CD4-positive, alpha-beta T cell treated with Interleukin-6 for 4 hours (primary cell): Measurements from ENCODE around the gene HSPA13.
"Not testable (repeated sequence)": the region's sequence is repeated elsewhere in the genome, so short reads cannot be mapped to it uniquely, and the experiment has no call there.

Experiments
- DNase-seq: peaks from one replicate; pipeline ENCODE4 v3.0.0-alpha.2; 2020; ENCODE audit warnings: mixed read lengths

Gene HSPA13, protein sequence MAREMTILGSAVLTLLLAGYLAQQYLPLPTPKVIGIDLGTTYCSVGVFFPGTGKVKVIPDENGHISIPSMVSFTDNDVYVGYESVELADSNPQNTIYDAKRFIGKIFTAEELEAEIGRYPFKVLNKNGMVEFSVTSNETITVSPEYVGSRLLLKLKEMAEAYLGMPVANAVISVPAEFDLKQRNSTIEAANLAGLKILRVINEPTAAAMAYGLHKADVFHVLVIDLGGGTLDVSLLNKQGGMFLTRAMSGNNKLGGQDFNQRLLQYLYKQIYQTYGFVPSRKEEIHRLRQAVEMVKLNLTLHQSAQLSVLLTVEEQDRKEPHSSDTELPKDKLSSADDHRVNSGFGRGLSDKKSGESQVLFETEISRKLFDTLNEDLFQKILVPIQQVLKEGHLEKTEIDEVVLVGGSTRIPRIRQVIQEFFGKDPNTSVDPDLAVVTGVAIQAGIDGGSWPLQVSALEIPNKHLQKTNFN

DNA sequence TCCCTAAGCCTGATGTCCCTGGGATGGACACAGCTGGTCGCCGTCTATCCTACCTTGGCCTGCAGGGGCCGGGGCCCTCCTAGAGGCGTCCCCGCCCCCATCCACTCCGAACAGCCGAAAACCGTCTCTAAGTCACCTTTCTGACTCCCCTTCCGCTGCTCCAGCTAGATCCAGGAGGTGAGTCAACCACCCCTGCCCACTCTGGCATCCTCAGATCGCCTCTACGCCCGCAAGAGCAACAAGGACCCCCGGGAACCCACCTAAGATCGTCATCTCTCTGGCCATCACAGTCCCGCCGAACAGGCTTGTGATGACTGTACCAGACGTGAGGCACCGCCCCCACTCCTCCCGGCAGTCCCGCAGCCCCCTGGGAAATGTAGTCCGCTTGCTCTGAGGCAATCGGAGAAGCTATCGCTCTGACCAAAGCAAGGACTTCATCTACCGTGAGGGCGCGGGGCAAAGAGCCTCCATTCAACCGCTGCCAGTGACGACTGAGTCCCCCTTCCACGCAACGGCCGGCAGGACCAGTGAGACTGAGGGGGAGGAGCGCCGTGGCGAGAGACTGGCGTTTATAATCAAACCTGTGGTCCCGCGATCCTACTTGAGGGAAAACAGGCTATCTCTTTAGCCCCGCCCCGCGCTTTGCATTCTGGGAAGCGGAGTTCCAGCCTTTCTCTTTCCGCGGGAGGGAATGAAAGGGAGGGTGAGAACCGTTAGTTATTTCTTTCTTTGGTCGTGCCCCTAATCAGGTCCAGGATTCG lies at the start of gene HSPA13:
TSS of gene HSPA13 (minus strand) at position 312 of the 761 bp plus-strand sequence. CDS start at position 285, 27 bp downstream.
- peak; percentile 99 for DNase-seq

DNA sequence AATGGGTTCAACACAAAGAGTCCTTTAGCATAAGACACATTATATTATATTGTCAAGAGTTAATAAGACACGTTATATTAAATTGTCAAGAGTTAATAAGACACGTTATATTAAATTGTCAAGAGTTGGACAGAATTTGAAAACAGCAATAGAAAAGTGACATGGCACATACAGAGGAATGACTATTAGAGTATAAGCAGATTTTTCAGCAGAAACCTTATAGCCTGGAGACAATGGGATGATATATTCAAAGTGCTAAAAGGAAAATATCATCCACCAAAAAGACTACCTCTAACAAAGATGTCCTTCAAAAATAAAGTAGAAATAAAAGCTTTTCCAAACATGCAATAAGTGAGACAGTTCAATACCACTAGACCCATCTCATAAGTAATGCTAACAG lies 36.0 kb upstream of the HSPA13 start:
- DNase-seq = no peak

DNA sequence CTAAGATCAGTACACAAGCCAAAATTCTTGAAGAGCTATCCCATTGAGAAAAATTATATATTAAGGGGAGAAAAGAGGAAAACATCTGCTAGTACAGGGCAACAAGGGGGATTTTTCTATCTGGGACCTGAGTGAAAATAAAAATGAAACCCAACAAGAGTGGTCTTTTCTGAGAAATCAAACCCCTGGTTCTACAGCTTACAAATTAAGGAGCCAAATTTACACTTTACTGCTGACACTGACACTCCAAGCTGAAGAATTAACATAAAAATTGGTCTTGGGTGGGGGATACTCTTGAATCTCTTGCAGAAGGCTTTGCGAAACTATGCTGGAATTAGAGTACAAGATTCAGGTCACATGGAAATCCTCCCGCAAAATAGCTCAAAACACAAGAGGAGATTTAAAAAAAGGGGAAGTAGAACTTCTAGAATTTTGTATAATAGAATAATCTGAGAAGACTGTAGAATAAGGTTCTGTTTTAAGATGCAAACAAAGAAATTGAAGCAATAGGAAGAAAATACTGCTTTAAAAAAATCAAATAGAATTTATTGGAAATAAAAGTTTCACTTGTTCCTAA lies 32.1 kb upstream of the HSPA13 start:
- DNase-seq = no peak

DNA sequence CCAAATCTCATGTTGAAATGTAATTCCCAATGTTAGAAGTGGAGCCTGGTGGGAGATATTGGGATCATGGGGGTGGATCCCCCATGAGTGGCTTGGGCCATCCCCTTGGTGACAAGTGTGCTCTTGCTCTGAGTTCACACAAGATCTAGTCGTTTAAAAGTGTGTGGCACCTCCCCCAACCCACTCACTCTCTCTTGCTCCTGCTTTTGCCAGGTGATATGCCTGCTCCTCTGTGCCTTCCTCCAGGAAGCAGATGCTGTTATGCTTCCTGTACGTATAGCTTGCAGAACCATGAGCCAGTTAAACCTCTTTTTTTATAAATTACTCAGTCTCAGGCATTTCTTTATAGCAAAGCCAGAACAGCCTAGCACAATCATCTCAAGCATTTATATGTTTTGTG lies 23.0 kb upstream of the HSPA13 start:
- no peak for DNase-seq

DNA sequence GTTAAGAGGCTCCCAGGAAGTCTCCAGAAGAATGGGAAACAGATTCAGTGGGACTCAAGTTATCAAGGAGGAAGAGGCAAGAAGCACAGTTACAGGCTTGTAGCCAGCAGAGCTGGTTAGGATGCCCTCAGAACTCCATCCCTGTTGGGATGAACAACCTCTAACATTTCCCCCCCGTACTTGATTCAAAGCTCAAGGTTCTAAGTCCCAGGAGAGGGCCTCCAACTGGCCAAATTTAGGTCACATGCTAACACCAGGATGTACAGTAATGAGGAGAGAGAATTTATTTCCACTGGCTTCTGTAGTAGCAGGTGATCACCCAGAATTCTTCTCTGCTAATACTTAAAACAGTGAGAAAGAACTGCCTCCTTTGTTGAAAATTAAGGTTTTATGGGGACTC lies 22.3 kb upstream of the HSPA13 start:
- no peak for DNase-seq

DNA sequence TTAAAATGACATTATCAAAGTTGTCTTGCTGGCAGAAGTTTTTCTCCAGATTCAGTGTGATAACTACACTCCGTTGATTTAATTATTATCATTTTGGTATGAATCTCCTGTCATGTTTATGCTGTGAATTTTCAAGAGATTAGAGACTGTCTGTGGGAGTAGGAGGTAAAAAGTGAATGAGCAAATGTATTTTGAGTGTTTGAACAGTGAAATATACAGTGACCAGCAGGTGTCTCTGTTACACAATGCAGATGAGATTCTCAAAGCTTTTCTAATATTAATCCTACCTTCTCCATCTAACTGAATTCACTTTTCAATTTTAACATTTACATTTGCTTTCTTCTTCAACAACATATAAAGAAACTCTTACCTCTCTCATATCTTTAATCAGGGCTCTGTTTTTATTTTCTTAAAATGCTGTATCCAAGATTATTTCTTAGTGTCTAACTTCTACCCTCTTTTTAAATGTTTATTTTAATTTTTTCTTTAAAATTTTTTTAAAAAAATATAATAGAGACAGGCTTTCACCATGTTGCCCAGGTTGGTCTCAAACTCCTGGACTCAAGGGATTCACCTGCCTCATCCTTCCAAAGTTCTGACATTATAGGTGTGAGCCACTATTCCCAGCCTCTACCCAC lies 20.9 kb upstream of the HSPA13 start:
- DNase-seq = peak; percentile 3

DNA sequence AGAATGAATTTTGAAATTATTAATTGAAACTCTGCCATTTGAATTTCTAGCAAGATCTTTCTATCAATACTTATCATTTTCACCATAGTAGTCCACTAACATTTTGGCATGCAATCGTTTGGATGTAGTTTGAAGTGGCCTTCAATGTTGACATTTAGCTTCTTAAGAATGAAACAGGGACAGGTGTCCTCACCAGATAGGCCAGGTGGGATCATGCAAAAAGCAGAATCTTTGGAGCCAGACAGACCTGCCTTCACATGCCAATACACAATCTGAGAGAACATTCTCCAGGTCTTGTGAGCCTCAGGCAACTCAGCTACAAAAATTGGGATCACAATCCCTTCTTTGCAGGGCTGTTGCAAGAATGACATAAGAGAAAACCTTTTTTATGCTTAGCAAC lies 18.3 kb upstream of the HSPA13 start:
- no peak for DNase-seq

DNA sequence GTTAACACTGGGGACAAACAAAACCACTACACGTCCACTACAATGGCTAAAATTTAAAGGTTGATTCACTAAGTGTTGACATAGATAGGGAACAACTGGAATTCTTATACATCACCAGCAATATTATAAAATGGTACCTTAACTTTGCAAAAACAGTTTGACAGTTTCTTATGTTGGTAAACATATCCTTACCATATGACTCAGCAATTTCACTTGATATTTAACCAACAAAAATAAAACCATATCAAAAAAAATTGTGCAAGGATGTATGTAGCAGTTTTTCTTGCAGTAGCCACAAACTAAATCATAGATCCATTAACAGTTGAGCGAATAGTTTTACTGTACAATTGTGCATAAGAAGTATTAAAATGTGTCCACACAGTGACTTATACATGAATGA lies 5.3 kb upstream of the HSPA13 start:
- DNase-seq = no peak

DNA sequence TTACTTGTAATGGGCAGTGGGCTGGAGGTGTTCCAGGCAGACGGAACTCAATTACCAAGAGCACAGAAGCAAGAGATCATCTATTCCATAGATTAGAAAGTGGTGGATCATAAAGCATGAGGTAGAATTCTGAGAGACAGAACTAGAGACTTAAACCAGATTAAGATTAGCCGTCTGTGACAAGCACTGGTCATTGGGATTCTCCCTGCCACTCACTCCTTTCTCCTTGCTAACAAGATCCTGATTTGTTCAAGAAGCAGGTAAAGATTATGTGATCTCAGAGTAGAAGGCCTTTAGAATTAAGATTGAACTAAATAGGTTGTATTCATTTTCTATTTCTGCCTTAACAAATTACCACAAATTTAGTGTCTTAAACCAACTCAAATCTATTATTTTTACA lies 1.5 kb upstream of the HSPA13 start:
- no peak for DNase-seq

DNA sequence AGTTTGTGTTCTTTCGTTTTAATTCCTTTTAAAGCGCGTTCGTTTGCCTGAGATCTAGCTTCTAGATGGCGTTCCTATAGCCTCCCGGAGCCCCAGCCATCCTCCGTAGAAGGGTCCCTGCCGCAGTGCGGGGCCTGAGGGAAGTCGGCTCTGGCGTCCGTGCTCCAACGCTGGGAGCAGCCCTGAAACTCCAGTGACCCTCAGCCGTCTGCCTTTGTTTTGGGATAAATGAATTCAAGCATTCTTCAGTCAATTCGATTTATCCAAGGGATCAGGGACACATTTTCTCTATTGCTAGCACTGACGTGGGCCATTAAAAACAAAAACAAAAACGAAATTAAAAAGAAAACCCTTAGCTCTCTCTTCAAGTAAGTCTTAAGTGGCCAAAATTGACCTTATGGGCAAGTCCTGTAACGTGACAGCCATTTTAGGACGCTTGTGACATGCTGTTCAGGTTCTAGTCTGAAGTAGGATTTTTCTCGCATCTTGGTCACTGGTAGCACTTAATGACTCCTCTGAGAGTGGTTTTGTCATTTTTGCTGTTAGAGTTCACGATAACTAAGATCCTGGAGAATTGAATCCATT lies 742 bp upstream of the HSPA13 start:
- DNase-seq = no peak

DNA sequence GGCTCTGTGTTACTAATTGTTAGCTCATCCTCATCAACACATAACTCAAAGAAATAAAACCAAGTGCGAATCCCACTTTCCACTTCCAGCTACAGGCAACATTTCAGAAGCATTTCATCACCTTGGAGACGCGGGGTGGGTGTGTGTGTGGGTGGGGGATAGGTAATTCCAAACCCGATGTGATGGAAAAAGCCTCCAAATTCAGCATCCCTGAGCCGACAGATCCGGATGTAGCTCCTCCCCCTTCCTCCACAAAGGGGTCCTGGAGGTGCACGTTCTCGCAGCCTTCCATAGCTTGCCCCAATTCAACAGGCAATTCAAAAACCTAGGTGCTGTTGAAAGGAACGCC lies 486 bp downstream of the HSPA13 start:
- DNase-seq = no peak

DNA sequence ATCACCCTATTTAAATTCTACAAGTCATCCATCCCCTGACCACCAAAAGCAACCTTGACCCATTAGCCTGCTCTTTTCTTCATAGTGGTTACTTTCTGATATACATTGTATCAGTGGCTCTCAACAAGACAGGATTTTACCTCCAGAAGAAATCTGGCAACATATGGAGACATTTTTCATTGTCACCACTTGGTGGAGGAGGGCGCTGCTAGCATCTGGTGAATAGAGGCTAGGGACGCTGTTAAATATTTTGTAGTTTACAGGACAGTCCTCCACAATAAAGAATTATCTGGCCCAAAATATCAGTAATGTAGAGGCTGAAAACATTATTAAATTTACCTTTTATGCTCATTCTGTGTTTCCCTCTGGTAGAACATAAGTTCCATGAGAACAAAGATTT lies 6.1 kb downstream of the HSPA13 start:
- DNase-seq = no peak

DNA sequence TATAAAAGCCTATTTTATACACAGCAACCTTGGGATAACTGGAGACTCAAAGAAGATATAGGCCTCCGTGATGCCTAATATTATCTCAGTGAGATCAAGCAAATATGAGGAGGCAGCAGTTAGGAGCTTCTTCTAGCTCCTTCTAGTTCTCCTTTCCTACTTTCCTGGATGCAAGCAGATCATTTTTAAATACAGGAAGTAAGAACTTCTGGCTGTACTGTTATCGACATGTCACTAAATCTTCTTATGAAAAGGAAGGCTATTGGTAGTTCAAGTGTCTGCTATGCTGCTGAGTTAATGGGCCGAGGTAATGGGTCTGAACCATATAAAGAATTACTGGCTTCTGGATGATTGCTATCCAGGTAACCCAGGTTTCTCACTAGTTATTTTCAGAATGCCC lies 15.9 kb downstream of the HSPA13 start:
- DNase-seq = no peak

DNA sequence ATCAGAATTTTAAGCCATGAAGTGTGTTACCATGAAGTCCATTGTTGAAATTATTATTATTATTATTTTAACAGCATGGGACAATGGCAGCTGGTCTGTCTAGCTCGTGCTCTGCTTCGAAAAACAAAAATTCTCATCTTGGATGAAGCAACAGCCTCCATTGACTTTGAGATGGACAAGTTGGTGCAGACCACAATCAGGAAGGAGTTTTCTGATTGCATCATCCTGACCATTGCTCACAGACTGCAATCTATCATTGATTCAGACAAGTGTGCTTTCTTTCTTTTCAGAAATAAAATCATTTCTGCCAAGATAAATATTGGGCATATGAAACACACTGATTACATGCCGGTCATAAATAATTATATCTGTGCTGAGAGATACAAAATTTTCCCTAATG lies 21.0 kb downstream of the HSPA13 start:
- DNase-seq = no peak

DNA sequence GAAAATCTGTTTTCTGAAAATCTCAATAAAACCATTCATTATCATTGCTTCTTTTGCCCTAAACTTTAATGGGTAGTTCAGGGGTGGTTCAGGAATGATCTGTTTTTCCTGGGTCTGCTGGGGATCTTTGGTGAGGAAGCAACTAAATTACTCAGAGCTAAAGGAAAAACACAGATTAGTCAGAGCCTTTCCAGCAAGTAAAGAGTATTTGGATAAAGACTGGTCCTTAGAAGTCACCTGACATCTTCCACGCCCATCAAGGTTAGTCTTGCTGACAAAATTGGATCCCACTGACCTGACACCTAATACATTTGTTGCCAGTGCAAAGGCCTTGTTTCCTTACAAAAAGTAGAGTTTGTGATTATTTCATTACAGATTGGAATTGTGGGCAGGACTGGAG lies 24.2 kb downstream of the HSPA13 start:
- no peak for DNase-seq

DNA sequence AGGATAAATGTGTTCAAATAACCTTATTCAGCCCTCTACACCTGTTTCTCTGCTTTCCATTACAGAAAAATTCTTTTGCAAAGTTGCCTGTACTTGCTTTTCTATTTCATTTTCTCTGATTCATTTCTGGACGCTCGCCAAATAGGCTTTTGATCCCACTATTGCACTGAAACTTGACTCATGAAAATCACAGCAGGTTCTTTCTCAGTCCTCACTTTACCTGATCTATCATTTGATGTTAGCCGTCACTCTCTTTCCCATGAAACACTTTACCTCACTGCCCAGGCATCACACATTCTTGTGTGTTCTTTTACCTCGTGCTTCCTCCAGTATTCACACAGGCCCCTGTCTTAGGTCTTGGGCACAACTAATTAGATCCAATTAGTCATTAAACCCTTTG lies 26.2 kb downstream of the HSPA13 start:
- DNase-seq = no peak

DNA sequence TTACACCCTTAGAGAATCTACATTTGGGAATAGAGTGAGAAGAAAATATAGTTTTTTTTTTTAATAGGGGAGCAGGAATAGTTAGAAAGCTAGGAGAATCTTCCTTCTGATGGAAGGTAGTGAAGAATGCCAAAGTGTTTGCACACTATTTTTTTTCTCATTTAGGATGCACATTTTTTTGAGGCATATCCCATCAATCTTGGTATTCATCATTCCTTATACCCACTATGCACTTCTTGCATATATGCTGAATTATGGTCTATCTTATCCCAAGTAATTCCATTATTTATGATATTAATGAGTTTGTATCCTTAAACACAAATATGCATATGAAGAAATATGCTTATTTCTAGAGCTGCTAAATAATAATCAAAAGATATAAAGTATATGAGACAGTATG lies 28.4 kb downstream of the HSPA13 start:
- no peak for DNase-seq

DNA sequence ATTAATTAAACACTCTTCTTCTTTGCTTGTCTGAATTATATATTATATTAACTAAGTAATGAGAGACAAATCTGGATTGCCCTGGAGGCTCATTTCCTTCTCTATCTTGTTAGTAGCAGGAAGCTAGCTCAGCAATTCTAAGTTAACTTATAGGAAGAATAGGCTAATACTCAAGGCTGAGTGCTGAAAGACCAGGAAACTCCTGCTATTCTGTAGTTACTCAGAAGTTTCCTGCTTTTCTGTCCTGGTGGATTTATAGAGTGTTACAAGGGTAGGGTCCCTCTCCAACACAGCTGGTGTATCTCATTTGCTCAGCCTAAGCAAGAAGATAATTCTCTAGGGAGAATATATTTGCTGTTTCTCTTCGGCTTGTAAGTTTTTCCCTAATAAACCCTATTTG lies 29.2 kb downstream of the HSPA13 start:
- no peak for DNase-seq

DNA sequence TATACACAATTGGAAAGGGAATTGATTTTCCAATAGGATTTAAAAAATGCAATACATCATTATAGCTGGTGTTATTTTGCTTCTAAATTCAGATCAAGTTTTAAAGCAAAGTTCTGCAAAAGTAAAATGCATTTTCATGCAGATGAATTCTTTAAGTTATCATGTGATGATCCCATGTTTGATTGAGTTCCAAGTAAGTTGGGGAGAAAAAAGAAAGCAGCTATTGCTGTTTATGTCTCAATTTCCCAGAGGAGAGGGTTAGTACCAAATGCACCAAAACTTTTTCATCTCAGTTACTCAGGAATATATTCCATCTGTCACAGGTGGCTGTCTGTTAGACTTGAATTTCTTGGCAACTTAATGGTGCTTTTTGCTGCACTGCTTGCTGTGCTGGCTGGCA lies 29.7 kb downstream of the HSPA13 start:
- no peak for DNase-seq

DNA sequence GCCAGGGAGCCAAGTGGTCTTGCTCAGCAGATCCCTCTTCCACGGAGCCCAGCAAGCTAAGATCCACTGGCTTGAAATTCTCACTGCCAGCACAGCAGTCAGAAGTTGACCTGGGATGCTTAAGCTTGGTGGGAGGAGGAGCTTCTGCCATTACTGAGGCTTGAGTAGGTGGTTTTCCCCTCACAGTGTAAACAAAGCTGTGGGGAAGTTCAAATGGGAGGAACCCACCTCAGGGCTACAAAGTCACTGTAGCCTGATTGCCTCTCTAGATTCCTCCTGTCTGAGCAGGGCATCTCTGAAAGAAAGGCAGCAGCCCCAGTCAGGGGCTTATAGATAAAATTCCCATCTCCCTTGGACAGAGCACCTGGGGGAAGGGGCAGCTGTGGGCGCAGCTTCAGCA lies 55.6 kb downstream of the HSPA13 start:
- DNase-seq = not testable (repeated sequence)

DNA sequence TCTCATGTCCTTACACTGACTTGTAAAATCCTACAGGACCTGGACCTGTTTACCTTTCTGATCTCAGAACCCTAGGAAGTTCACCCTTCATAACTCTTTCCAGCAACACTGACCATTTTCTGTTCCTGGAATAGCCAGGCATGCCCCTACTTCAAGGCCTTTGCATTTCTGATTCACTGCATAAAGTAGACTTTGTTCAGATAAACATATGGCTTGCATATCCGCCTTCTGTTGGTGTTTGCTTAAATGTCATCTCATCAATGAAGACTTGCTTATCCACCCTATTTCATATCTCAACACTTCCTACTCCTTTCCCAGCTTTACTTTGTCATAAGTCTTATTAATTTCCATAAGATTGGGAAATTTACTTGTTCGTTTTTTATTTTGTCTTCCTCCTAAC lies 57.4 kb downstream of the HSPA13 start:
- DNase-seq = no peak
